Endothelial cell of umbilical vein (primary cell): ENCODE measurements around the gene ZBTB7C. TPM values are rescaled to one million over a fixed set of nuclear protein-coding genes. Genes with fewer than 3 reads are reported as not detected.

Experiments
- BruUV-seq: library from RNA; stranded (reverse); fragments of 400-500 nt; replicated peaks from 2 replicates; lab custom pipeline; 2021; lab: Mats Ljungman, UMichigan
- CTCF ChIA-PET: fragments of 300-600, 350-600 bp; sonication (Branson Sonifier 250); formaldehyde crosslinking; loops from one replicate; lab custom pipeline; 2021; ENCODE audit warnings: antibody characterized with exemption, inconsistent platforms; lab: Charles Lee
- POLR2A ChIA-PET: fragments of 300-600, 350-600 bp; sonication (Branson Sonifier 250); formaldehyde crosslinking; loops from one replicate; lab custom pipeline; 2021; ENCODE audit warnings: antibody characterized with exemption, inconsistent platforms; lab: Charles Lee
- DNase-seq: peaks from one replicate; pipeline ENCODE4 v3.0.0-alpha.2; 2011; ENCODE audit warnings: low read depth, low spot score
- FAIRE-seq: peaks from 2 replicates; lab custom pipeline; 2011; peaks lifted over from hg19 to GRCh38; lab: Jason Lieb, UNC
- H2AFZ ChIP-seq: 2 replicates; pipeline ENCODE4 v1.6.0; 2012; ENCODE audit warnings: low read depth, low read length, control low read depth, inconsistent platforms
- H3K27ac ChIP-seq: 2 replicates; pipeline ENCODE4 v1.5.1; 2011; ENCODE audit warnings: low read depth, mild to moderate bottlenecking, control low read depth, low read length, moderate library complexity; ENCODE audit not compliant: insufficient read depth
- H3K27me3 ChIP-seq, 2 experiments: 2 replicates each; pipeline versions ENCODE4 v1.6.0 to v1.6.1; 2011; ENCODE audit warnings: low read length in 2 of 2, mixed read lengths in 1 of 2; ENCODE audit not compliant: control insufficient read depth in 2 of 2, insufficient read depth in 2 of 2
- H3K36me3 ChIP-seq, 2 experiments: 2 replicates in 1 of 2; 3 replicates in 1 of 2; pipeline ENCODE4 v1.5.1; 2011; ENCODE audit warnings: low read length in 2 of 2, mild to moderate bottlenecking in 1 of 2, moderate library complexity in 1 of 2; ENCODE audit not compliant: control insufficient read depth in 2 of 2, insufficient read depth in 2 of 2; ENCODE audit errors: extremely low read depth in 1 of 2
- H3K4me1 ChIP-seq: 3 replicates; pipeline ENCODE4 v1.5.1; 2011; ENCODE audit warnings: mild to moderate bottlenecking, low read length; ENCODE audit not compliant: control insufficient read depth, insufficient read depth; ENCODE audit errors: extremely low read depth
- H3K4me2 ChIP-seq: 2 replicates; pipeline ENCODE4 v1.6.1; 2011; ENCODE audit warnings: low read length, control low read depth, mixed read lengths; ENCODE audit not compliant: insufficient read depth
- H3K4me3 ChIP-seq, 3 experiments: fragments of 200-600 bp in 1 of 3; sonication (generic), shearing (Covaris generic) in 1 of 3; replicated peaks in 1 of 3; 2 replicates each; pipeline ENCODE4 v1.5.1; 2011 to 2016; ENCODE audit warnings: control low read depth in 3 of 3, low read length in 3 of 3, mild to moderate bottlenecking in 2 of 3, inconsistent platforms in 1 of 3, low read depth in 1 of 3, moderate library complexity in 1 of 3; ENCODE audit not compliant: insufficient read depth in 1 of 3
- H3K79me2 ChIP-seq: 2 replicates; pipeline ENCODE4 v1.6.0; 2012; ENCODE audit warnings: low read length, inconsistent platforms; ENCODE audit not compliant: control insufficient read depth, insufficient read depth
- H3K9ac ChIP-seq: replicated peaks from 2 replicates; pipeline ENCODE3; 2011; ENCODE audit warnings: low read length, control low read depth; ENCODE audit not compliant: insufficient read depth; ENCODE audit errors: extremely low read depth
- H3K9me1 ChIP-seq: replicated peaks from 3 replicates; pipeline ENCODE4 v1.6.0; 2011; ENCODE audit warnings: mild to moderate bottlenecking, low read length; ENCODE audit not compliant: control insufficient read depth, insufficient read depth; ENCODE audit errors: extremely low read depth
- H3K9me3 ChIP-seq: replicated peaks from 2 replicates; pipeline ENCODE4 v1.5.1; 2012; ENCODE audit warnings: low read length, inconsistent platforms; ENCODE audit not compliant: control insufficient read depth, insufficient read depth
- H4K20me1 ChIP-seq: replicated peaks from 2 replicates; pipeline ENCODE3; 2011; ENCODE audit warnings: mild to moderate bottlenecking, low read length; ENCODE audit not compliant: control insufficient read depth, insufficient read depth; ENCODE audit errors: extremely low read depth
- CTCF ChIP-seq, 2 donors: IDR thresholded peaks; 1 replicate in 1 of 2; 2 replicates in 1 of 2; pipeline ENCODE4 v1.5.1; 2011; ENCODE audit warnings: low read length in 2 of 2, mild to moderate bottlenecking in 2 of 2, moderate library complexity in 2 of 2, control low read depth in 1 of 2, inconsistent platforms in 1 of 2, low read depth in 1 of 2; ENCODE audit not compliant: insufficient read depth in 1 of 2; ENCODE audit errors: extremely low read depth in 1 of 2
- EZH2 ChIP-seq: IDR thresholded peaks from 2 replicates; pipeline ENCODE4 v1.6.1; 2012; ENCODE audit warnings: borderline replicate concordance, low read depth, mild to moderate bottlenecking, moderate library complexity, low read length, inconsistent platforms; ENCODE audit not compliant: severe bottlenecking
- FOS ChIP-seq: IDR thresholded peaks from 2 replicates; pipeline ENCODE4 v1.6.1; 2011; ENCODE audit warnings: mild to moderate bottlenecking, low read length, moderate library complexity, borderline replicate concordance; ENCODE audit not compliant: insufficient read depth
- GATA2 ChIP-seq: IDR thresholded peaks from 2 replicates; pipeline ENCODE4 v1.7.0; 2011; ENCODE audit warnings: low read depth, mild to moderate bottlenecking, moderate library complexity, mixed read lengths, low read length; ENCODE audit not compliant: insufficient read length, insufficient read depth
- JUN ChIP-seq: IDR thresholded peaks from 2 replicates; pipeline ENCODE4 v1.6.1; 2011; ENCODE audit warnings: borderline replicate concordance, low read depth; ENCODE audit not compliant: insufficient read length, insufficient read depth
- MYC ChIP-seq: IDR thresholded peaks from one replicate; pipeline ENCODE4 v1.6.1; 2011; ENCODE audit warnings: mild to moderate bottlenecking, low read depth, low read length
- POLR2A ChIP-seq: IDR thresholded peaks from 2 replicates; pipeline ENCODE4 v1.6.1; 2012; ENCODE audit warnings: low read depth, mild to moderate bottlenecking, control low read depth, low read length
- POLR2AphosphoS5 ChIP-seq: IDR thresholded peaks from 2 replicates; pipeline ENCODE4 v1.6.1; 2012; ENCODE audit warnings: low read depth, mild to moderate bottlenecking, control low read depth, low read length, moderate library complexity; ENCODE audit not compliant: insufficient read depth
- dilution Hi-C: fragments of 300-500 bp; cut with MboI; formaldehyde crosslinking; loops from one replicate; pipeline ENCODE4 v1.15.0; 2019; ENCODE audit warnings: low sequenced_read_pairs; ENCODE audit not compliant: extremely low pct_ligation_motif_present
- intact Hi-C: fragments of 100-400 bp; cut with micrococcal nuclease; formaldehyde crosslinking; loops from one replicate; pipeline ENCODE4 v1.10.0; 2022
- polyA plus RNA-seq, 4 experiments: library from polyadenylated mRNA; depleted of rRNA in 3 of 4; stranded (reverse) in 3 of 4; unstranded in 1 of 4; fragments of >200 nt; gene quantifications; 2 replicates each; pipeline versions ENCODE4 v1.2.1 to v1.2.3, GENCODE V29; 2011 to 2012; ENCODE audit warnings: missing spikeins in 1 of 4
- total RNA-seq: library from RNA; stranded (reverse); gene quantifications from 2 replicates; pipeline ENCODE4 v1.2.3, GENCODE V29; 2021
- TF ChIP-seq, protein P1 (sequence below): IDR thresholded peaks from 2 replicates; pipeline ENCODE4 v1.6.1; 2011; ENCODE audit not compliant: insufficient read depth, insufficient read length

Gene ZBTB7C
- total and polyA plus RNA-seq, 2 donors (not counting 3 experiments of a cell fraction or from before 2014, with no cell fraction given): not detected

- Histone ChIP-seq H3K27ac (no peak overlapping the region), H3K4me3 (no peak overlapping the region), H3K36me3 (no peaks in the 10 kb centered on the region), H3K9me1 (no peaks in the 10 kb centered on the region), H3K4me2 (no peak overlapping the region), H3K9me3 (no peaks in the 10 kb centered on the region), H4K20me1 (no peaks in the 10 kb centered on the region), H3K79me2 (no peaks in the 10 kb centered on the region), H3K4me1 (no peaks in the 10 kb centered on the region), H3K27me3 (no peaks in the 10 kb centered on the region), H2AFZ (no peak overlapping the region), H3K9ac (no peak overlapping the region)
- dilution Hi-C loops: no loop called here
- intact Hi-C loops: no loop called here
- TF ChIP-seq POLR2A: no peak
- BruUV-seq: no TSS peak
- FAIRE-seq (no peak), DNase-seq (no peak)
- ChIA-PET CTCF (no interaction called here), POLR2A (no interaction called here)
Observed at GRCh38 chr18:48320639-48320945, 88.6 kb downstream of the ZBTB7C start.

- dilution Hi-C loops: no loop called here
- H3K4me2 ChIP-seq: no peak overlapping the region
Observed at GRCh38 chr18:48319801-48320638, 89.2 kb downstream of the ZBTB7C start.

More at GRCh38 chr18:48319801-48320638, 89.2 kb downstream of the ZBTB7C start:
- CTCF ChIA-PET: no interaction called here
- BruUV-seq: no TSS peak
- Histone ChIP-seq H2AFZ (no peak overlapping the region), H3K79me2 (no peaks in the 10 kb centered on the region), H4K20me1 (no peaks in the 10 kb centered on the region), H3K36me3 (no peaks in the 10 kb centered on the region), H3K27ac (no peak overlapping the region), H3K4me3 (no peak overlapping the region), H3K27me3 (no peaks in the 10 kb centered on the region), H3K9me1 (no peaks in the 10 kb centered on the region), H3K4me1 (no peaks in the 10 kb centered on the region), H3K9ac (no peak overlapping the region), H3K9me3 (no peaks in the 10 kb centered on the region)
- intact Hi-C loops: no loop called here
- DNase-seq: no peak
- TF ChIP-seq EZH2 (no peak), FOS (no peak), POLR2AphosphoS5 (no peak), JUN (no peak), POLR2A (no peak), MYC (no peak), CTCF (IDR thresholded peaks at IDR 0.05; ENCODE audit: extremely low read depth in 1 of 2, insufficient read depth in 1 of 2, low read depth in 1 of 2, low read length in 2 of 2) (no peak), GATA2 (no peak)
- TF ChIP-seq, protein P1, sequence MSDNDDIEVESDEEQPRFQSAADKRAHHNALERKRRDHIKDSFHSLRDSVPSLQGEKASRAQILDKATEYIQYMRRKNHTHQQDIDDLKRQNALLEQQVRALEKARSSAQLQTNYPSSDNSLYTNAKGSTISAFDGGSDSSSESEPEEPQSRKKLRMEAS: no peak
- no peak for FAIRE-seq
- POLR2A ChIA-PET: no interaction called here
